ENCODE results near the gene LPO.

LPO gene

GRCh38 chr17:58306131-58306951, 68.0 kb downstream of the LPO start:
- DNase-seq = no peak

- no peak for DNase-seq
Measured at GRCh38 chr17:58307468-58308172, 69.2 kb downstream of the LPO start.

- DNase-seq = no peak
Measured at GRCh38 chr17:58308173-58308984, 70.0 kb downstream of the LPO start.

GRCh38 chr17:58308985-58309917, 70.9 kb downstream of the LPO start:
- DNase-seq = no peak

GRCh38 chr17:58309918-58310259, 71.5 kb downstream of the LPO start:
- DNase-seq = no peak

- no peak for DNase-seq
Measured at GRCh38 chr17:58310511-58311428, 72.4 kb downstream of the LPO start.

- DNase-seq = no peak
Measured at GRCh38 chr17:58311429-58311894, 73.1 kb downstream of the LPO start.

GRCh38 chr17:58312021-58312630, 73.7 kb downstream of the LPO start:
- no peak for DNase-seq

GRCh38 chr17:58312829-58313228, 74.4 kb downstream of the LPO start:
- no peak for DNase-seq

- DNase-seq = no peak
Measured at GRCh38 chr17:58313815-58314705, 75.7 kb downstream of the LPO start.

GRCh38 chr17:58314706-58315015, 76.3 kb downstream of the LPO start:
- no peak for DNase-seq

- DNase-seq = no peak
Measured at GRCh38 chr17:58315281-58315711, 76.9 kb downstream of the LPO start.

GRCh38 chr17:58315750-58316149, 77.4 kb downstream of the LPO start:
- DNase-seq = no peak

- DNase-seq = no peak
Measured at GRCh38 chr17:58316260-58316960, 78.0 kb downstream of the LPO start.

GRCh38 chr17:58317421-58318064, 79.2 kb downstream of the LPO start:
- peak; percentile 53 for DNase-seq

GRCh38 chr17:58318065-58318481, 79.7 kb downstream of the LPO start:
- peak; percentile 0 for DNase-seq

All from T-helper 9 cell (primary cell).